Right forelimb (tissue), 1 donor: ENCODE results near the gene DBP.

ENCODE experiments used
- DNase-seq: peaks from one replicate; pipeline ENCODE4 v3.0.0-alpha.2; 2018

DBP gene

DNA sequence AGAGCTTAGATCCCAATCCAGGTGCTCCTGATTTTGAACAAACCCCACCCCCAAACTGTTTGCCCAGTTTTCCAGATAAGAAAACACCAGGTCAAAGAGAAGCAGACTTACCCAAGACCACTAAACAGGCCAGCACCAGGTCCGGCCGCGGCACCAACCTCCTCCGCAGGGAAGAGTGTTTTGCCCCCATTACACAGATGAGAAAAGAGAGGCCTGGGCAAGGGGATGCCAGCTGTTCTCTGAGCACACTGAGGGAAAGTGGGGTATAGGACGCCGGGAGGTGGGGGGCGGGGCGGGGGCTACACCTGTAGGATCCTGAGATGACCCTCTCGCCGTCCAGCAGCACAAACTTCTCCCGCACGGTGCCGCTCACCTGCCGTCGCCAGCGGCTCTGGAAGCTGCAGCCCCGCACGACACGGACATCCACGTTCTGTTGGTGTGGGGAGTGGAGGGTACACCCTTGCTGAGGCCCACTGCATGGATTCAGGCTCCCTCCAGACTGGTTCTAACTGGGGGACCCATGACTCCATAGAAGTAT is 27.5 kb downstream of the DBP start:
- no peak for DNase-seq

DNA sequence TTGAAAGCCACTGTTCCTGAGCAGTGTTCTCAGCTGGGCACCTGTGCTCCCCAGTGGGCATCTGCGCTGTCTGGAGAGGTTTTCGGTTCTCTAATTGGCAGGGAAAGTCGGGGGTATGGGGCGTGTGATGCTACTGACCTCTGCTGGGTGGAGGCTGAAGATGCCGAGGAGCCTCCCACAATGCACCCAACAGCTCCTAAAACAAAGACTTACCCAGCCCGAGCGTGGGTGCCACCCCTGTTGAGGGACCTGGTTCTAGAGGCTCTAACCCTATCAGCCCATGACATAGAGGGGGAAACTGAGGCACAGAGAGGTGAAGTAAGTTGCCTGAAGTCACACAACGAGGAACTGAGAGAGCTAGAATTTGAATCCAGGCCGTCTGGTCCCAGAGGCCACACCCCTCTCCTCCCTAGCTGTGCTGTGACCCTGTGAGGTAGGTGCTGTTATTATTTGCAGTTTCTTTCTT is 28.3 kb downstream of the DBP start:
- no peak for DNase-seq

DNA sequence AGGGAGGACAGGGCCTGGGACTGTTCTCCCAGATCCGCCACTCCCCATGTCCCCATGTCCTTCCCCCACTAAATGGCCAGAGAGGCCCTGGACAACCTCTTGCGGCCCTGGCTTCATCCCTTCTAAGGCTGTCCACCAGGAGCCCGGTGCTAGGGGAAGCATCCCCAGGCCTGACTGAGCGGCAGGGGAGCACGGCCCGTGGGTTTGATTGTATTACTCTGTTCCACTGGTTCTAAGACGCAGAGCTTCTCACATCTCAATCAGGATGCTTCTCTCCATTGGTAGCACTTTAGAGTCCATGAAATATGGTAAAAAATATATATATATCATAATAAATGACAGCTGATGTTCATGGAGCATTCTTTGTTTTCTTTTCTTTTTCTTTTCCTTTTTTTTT is 29.8 kb downstream of the DBP start:
- DNase-seq, result no peak

DNA sequence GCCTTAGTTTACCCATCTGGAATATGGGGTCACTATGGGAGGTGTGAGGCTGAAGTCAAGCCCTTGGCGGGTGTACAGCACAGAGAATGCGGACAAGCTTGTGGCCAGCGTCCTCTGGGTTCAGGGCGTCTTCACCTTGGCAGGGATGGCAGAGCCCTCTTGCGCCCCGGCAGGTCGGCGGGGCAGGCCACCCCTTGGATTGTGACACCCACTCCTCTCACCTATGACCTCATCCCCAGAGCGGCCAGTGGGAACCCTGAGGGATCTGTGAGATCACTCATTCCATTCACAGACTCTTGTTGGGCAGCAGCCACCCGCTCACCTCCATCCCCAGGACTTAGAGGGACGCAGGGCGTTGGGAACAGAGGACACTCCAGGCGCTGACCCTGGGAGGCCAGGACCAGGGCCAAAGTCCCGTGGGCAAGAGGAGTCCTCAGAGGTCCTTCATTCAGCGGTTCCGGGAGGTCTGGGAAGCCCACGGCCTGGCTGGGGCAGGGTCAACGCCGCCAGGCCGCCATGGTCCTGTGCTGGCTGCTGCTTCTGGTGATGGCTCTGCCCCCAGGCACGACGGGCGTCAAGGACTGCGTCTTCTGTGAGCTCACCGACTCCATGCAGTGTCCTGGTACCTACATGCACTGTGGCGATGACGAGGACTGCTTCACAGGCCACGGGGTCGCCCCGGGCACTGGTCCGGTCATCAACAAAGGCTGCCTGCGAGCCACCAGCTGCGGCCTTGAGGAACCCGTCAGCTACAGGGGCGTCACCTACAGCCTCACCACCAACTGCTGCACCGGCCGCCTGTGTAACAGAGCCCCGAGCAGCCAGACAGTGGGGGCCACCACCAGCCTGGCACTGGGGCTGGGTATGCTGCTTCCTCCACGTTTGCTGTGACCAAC is 30.5 kb downstream of the DBP start, which contains the start of gene SPACA4:
TSS of gene SPACA4 (plus strand) at position 280 of the 896 bp plus-strand sequence. CDS start at position 517, 237 bp downstream.
- no peak for DNase-seq

DNA sequence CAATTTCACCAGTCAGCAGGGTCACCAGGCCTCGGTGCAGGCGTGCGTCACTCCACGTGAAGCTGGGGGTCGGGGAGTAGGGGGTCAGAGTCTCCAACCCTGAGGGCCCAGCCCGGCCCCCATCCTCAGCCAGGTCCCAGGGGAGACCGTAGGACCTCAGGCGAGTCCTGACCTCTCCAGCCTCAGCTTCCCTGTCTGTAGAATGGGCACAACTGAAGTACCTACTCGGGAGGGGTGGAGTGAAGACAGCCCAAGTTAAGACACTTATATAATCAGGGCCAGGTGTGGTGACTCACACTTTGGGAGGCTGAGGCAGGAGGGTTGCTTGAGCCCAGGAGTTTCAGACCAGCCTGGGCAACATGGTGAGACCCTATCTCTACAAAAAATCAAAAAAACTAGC is 33.3 kb downstream of the DBP start:
- DNase-seq, result no peak

DNA sequence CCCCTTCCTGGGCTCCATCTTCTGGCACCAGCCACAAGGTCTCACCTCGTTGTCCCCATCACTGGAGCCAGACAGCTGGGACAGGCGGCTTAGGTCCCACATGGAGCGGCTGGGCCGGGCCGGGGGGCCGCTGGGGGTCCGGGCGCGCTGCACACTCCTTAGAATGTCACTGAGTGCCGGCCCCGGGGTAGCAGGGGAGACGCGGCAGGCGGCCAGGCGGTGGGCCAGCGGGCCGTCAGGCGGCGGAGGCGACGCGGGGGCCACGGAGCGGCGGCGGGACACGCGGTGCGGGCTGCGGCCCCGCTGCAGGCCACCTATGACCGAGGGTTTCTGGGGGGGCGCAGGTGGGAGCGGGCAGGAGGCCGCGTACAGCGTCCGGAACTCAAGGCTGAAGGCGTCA is 33.7 kb downstream of the DBP start:
- DNase-seq, result no peak

DNA sequence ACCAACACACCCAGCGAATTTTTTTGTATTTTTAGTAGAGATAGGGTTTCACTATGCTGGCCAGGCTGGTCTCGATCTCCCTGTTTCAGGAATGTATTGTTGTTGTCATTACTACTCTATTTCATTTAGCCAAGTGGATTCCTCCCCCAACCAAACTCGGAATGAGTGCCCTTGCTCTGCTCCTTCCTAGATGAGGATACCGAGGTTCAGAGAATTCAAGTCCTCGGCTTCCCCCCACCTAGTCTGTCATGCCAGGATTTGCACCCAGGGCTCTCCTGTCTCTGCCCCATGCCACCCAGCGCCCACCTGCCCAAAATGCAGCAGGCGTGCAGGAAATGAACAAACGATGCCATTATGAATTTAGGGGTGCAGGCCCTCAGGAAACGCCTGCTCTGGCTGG is 34.2 kb downstream of the DBP start:
- no peak for DNase-seq

DNA sequence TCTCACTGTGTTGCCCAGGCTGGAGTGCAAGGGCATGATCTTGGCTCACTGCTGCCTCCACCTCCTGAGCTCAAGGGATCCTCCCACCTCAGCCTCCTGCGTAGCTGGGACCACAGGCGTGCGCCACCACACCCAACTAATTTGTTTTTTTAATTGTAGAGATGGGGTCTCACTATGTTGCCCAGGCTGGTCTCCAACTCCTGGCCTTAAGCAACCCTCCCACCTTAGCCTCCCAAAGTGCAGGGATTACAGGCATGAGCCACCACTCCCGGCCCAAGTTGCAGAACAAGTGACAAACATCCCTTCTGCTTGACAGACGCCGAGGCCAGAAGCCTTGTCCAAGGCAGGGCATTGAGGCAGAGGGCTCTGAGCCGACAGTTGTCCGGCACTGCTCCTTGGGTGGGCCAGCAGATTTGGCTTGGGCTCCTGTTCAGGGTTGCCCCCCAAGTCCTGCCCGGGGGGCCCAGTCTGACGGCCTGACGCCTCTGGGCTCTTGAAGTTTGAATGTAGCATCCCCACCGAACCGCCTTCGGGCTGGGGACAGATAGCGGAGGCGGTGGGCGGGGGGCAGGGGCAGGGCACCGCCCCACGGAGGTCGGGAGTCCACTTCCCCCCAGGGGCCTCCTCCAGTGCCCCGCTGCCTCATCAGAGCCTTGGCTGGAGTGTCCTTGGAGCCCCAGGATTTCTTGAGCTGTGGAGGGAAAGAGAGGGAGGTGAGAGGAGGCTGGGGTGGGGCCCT is 36.3 kb downstream of the DBP start:
- DNase-seq, result no peak

DNA sequence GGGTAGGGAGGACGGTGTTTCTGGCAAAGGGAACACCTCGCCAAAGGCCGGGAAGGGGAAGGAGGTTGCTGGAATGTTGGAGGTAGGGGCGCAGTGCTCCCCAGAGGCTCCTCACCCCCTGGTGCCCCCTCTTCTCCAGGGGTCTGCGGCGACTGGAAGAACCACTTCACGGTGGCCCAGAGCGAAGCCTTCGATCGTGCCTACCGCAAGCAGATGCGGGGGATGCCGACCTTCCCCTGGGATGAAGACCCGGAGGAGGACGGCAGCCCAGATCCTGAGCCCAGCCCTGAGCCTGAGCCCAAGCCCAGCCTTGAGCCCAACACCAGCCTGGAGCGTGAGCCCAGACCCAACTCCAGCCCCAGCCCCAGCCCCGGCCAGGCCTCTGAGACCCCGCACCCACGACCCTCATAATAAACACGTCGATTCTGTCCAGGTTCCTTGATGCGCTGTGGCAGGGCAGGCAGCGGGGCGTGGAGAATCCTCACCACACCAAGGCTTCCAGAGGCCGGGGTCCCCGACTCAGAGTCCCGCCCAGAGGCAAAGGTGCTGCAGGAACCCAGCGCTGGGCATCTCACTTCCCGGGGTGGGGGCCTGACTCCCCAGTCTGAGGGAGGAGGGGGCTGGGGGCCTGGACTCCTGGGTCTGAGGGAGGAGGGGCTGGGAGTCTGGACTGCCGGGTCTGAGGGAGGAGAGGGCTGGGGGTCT is 38.0 kb downstream of the DBP start:
- no peak for DNase-seq

DNA sequence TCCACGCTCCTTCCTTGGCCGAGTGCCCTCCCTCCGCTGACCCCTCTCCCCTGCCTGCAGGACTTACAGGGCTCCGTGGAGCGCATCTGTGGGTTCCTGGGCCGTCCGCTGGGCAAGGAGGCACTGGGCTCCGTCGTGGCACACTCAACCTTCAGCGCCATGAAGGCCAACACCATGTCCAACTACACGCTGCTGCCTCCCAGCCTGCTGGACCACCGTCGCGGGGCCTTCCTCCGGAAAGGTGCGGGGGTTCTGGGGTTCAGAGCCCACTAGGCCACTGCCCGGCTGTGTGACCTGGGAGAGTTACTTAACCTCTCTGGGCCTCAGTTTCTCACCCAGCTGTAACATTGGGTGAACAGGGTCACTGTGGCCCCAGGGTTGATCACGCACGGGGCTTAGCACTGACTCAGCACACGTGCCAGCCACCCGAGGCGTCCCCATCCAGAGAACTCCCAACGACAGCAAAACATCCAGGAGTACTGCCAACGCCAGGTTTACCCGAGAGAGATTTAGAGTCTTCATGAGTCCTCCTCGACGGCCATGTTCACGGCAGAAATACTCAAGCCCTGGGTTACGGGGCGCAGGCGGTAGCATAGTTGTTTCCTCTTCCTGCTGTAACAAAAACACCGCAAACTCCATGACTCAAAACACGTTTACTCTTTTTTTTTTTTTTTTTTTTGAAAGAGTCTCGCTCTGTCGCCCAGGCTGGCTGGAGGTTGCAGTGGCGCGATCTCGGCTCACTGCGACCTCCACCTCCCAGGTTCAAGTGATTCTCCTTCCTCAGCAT is 40.3 kb downstream of the DBP start:
- DNase-seq, result no peak

DNA sequence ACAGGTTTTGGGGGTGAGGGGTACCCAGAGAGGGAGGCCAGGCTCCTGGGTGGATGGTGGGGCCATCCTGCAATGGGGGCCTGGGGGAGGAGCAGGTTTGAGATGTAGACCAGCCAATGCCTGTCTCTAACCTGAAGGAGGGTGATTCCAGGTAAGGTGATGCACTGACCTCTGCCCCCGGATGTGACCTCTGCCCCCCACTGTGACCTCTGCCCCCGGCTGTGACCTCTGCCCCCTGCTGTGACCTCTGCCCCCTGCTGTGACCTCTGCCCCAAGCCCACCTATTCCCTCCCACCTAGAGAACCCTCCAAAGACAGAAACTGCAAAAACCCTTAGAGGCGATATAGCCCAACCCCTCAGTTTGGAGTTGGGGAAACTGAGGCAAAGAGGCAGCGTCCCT is 40.9 kb downstream of the DBP start:
- no peak for DNase-seq

DNA sequence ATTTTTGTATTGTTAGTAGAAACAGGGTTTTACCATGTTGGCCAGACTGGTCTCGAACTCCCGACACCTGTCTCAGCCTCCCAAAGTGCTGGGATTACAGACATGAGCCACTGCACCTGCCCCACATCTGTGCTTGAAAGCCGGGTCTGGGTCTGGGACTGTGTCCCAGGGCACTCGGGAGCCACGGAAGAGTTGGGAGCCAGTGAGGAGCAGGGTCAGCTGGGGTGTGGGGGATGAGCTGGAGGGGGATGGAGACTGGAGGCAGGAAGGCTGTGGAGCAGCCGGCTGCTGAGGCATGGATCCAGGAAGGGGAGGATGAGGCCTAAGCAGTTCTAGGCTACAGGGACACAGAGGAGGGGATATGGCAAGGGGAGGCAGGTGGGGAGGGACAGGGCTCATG is 41.3 kb downstream of the DBP start:
- DNase-seq, result no peak

DNA sequence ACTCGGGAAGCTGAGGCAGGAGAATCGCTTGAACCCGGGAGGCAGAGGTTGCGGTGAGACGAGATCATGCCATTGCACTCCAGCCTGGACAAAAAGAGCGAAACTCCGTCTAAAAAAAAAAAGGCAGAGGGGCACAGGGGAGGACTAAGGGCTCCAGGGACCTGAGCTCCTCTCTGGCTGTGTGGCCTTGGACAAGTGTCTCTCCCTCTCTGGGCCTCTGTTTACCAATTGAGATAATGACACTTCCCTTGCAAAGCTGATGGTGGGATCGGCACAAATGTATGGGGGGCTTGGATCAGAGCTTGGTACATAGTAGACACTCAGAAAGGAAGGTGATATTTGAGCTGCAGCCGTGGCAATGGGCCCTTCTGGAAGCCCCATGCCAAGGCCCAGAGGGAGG is 42.0 kb downstream of the DBP start:
- DNase-seq, result no peak

DNA sequence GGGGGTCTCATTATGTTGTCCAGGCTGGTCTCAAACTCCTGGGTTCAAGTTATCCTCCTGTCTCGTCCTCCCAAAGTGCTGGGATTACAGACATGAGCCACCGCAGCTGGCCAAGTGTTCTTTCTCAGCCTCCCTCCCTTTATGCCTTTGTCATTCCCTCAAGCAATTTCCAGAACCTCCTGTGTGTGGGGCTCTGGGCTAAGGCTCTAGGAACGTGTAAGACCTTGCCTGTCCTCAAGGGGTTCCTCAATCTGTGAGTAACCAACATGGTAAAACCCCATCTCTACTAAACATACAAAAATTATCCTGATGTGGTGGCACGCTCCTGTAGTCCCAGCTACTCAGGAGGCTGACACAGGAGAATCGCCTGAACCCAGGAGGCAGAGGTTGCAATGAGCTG is 46.2 kb downstream of the DBP start:
- no peak for DNase-seq

DNA sequence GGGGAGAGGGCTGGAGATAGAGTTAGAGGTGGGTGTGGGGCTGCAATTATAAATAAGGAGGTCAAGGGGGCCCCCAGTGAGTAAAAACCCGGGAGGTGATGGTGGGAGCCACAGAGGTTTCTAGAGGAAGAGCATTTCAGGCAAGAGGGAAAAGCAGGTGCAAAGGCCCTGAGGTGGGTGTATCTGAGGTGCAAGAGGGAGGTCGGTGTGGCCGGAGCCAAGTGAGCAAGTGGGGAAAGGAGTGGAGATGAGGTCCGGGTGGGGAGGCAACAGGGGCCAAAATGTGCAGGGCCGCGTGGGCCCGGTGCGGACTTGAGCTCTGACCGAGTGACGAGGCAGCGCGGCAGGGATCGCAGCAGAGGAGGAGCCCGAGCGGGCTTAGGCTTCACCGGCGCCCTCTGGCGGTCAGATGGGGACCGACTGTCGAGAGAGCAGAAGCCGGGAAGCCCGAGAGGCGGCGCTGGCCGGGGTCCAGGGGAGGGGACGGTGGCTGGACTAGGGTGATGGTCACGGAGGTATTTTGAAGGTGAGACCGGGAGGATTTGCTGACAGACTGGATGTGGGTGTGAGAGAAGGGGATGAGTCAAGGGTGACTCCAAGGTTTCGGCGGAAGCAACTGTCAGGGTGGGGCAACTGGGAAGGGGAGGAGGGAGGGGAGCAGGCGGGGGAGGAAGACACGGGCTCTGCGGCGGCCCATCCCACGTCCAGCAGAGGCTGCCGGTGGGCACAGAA is 48.3 kb downstream of the DBP start:
- DNase-seq, result peak; percentile 90

DNA sequence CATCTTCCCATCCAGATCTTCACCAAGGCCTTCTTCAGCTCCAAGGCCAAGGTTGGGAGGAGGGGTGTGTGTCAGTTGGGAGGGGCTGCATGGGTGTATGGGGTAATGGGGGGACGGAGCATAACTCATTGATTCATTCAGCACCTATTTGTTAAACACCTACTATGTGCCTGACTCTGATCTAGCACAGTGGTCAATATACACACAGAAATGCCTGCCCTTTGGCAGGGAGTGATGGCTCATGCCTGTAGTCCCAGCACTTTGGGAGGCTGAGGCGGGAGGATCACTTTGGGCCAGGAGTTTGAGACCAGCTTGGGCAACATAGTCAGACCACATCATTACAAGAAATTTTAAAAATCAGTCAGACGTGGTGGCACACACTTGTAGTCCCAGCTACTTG is 49.8 kb downstream of the DBP start:
- no peak for DNase-seq

DNA sequence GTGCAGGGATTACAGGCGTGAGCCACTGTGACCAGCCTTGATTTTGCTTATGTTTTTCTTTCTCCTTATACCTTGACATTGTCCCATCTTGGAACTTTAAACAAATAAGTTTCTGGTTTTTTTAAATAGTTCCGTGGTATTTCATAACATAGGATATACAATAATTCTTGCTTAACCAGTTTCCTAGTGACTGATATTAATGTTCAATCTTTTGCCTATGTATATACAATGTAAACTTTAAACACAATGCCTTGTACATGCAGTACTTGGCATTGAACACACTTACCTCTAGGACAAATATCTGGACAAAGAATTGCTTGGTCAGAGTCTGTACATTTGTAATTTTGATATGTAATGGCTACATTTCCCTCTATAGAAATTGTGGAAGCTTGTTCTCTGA is 55.0 kb downstream of the DBP start:
- no peak for DNase-seq
